Measurements from ENCODE around the gene DNAJA2. TPM values are rescaled to one million over a fixed set of nuclear protein-coding genes. Genes with fewer than 3 reads are reported as not detected.

Gene DNAJA2
- total and polyA plus RNA-seq, 9 of the 15 experiments (the other 6 are each of a cell fraction or from before 2014, with no cell fraction given) = 24.1 to 75.9 (median 50.7) TPM

DNA sequence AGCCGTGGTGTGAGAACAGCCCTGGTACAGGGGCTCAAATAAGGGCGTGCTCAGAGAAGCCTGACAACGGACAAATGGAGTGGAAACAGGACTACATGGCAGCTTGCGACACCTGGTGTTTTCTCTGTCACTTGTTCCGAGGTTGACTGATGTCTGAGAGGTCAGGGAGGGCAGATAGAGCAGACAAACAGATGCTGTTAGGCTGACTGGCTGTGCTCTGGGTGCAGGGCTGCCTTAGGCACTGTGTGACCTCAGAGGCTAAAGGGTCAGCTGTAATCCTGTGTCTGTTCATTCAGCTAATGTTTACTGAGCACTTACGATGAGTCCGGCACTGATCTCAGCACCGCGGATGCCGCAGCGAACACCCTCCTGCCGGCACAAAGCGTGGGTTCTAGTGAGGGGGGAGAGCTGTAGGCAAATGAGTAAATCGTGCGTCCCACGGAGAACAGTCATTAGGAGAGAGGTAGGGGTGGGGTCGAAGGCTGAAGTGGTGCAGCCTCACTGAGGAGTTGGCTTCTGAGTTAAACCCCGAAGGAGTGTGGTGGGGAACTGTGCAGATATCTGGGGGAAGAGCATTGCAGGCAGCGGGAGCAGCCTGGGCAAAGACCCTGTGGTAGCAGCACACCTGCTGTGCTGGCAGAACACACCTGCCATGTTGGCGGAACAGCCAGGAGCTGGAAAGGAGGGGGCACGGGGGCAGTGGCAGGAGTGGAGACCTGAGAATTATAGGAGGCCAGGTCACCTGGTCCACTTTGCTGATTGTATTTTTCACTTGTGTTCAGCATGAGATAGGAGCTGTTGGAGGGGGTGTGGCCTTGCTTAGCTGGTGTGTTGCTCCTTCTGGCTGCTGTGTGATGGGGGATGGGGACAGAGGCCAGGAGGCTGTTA, 54.3 kb downstream of the DNAJA2 start (continued):
- no peak for TF ChIP-seq PRPF4 (IDR thresholded peaks at IDR 0.05; ENCODE audit: insufficient read depth, low read depth, low read length, poor library complexity, severe bottlenecking)
- no peak for TF ChIP-seq PHB2 (IDR thresholded peaks at IDR 0.05; ENCODE audit: low read depth)
- no peak for TF ChIP-seq CBX5 (IDR thresholded peaks at IDR 0.05; ENCODE audit: borderline replicate concordance, low read depth)
- TF ChIP-seq THAP7 (CRISPR knock-in tag; IDR thresholded peaks at IDR 0.05) = no peak
- 0 out of 2 replicates have a peak, but pooled peaks have one; percentile 28 for TF ChIP-seq ARID1B (IDR thresholded peaks at IDR 0.05)
- 0 out of 2 replicates have a peak, but pooled peaks have one; percentile 14 for TF ChIP-seq CEBPB (tag; IDR thresholded peaks at IDR 0.05)

GRCh38 chr16:46918400-46918799, 55.1 kb downstream of the DNAJA2 start:
- Histone ChIP-seq H4K20me1 (replicated peaks; ENCODE audit: control insufficient read depth, insufficient read depth, low read length) (peaks cover 4% of the 10 kb centered on the region; the same call in 1 of the 2 replicates), H3K4me2 (ENCODE audit: insufficient read depth, low read length) (no peak overlapping the region), H3K27me3 (ENCODE audit: control insufficient read depth in 2 of 2, insufficient read depth in 2 of 2, low read length in 2 of 2) (no peaks in the 10 kb centered on the region), H3K27ac (ENCODE audit: extremely low read depth, low read depth, low read length) (no peak overlapping the region), H3K9me1 (ENCODE audit: control insufficient read depth, insufficient read depth, low read length) (no peaks in the 10 kb centered on the region), H3K79me2 (ENCODE audit: control insufficient read depth, insufficient read depth, low read length) (no peaks in the 10 kb centered on the region), H3K36me3 (ENCODE audit: control insufficient read depth, insufficient read depth, low read length) (no peaks in the 10 kb centered on the region; the same call in 2 of the 3 replicates), H3K9me3 (replicated peaks; ENCODE audit: control insufficient read depth, insufficient read depth, low read depth, low read length) (no peaks in the 10 kb centered on the region), H3K9ac (ENCODE audit: insufficient read depth in 1 of 2, low read depth in 2 of 2, low read length in 2 of 2) (no peak overlapping the region), H3K4me1 (replicated peaks in 1 of 2; ENCODE audit: control insufficient read depth in 2 of 2, insufficient read depth in 2 of 2, low read length in 2 of 2) (peaks cover 7 to 18% of the 10 kb centered on the region in 2 experiments; a peak in 4 of 5 replicates), H3K4me3 (no peak overlapping the region), H2AFZ (ENCODE audit: low read depth, low read length) (no peak overlapping the region)
- DNase-seq (ENCODE audit: extremely low read depth in 1 of 4, low spot score in 3 of 4) = no peak
- no peak for TF ChIP-seq MBD2 (IDR thresholded peaks at IDR 0.05; ENCODE audit: borderline replicate concordance, low read depth)
- TF ChIP-seq PHB (CRISPR knock-in tag; IDR thresholded peaks at IDR 0.05) = no peak
- TF ChIP-seq, protein P1, sequence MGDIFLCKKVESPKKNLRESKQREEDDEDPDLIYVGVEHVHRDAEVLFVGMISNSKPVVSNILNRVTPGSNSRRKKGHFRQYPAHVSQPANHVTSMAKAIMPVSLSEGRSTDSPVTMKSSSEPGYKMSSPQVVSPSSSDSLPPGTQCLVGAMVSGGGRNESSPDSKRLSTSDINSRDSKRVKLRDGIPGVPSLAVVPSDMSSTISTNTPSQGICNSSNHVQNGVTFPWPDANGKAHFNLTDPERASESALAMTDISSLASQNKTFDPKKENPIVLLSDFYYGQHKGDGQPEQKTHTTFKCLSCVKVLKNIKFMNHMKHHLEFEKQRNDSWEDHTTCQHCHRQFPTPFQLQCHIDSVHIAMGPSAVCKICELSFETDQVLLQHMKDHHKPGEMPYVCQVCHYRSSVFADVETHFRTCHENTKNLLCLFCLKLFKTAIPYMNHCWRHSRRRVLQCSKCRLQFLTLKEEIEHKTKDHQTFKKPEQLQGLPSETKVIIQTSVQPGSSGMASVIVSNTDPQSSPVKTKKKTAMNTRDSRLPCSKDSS (IDR thresholded peaks at IDR 0.05; ENCODE audit: low read depth, partially characterized antibody) = no peak
- TF ChIP-seq PHF21A (IDR thresholded peaks at IDR 0.05; ENCODE audit: borderline replicate concordance, low read depth) = no peak
- in situ Hi-C loops (cut with MboI) (loop anchor here (25.0 kb wide), 1 partner anchor 256 kb away; no protein-coding TSS in a partner anchor), intact Hi-C loops (cut with micrococcal nuclease) (no loop called here)
- BruUV-seq (replicated peaks) = no TSS peak
- ChIA-PET POLR2A (interaction anchor here (0.7 to 1.1 kb wide), 3 partner anchors 11 to 20 kb away, joined by 4 to 5 read pairs (median 4); no protein-coding TSS in a partner anchor), CTCF (ENCODE audit: low intra/inter-chr PET ratio) (no interaction called here)
- ATAC-seq = no peak
- 73% methylated on average over 10 of the region's 11 CpGs for WGBS (ENCODE audit: insufficient coverage, low coverage, missing lambda C conversion rate)
- no peak for FAIRE-seq
